Esophagus squamous epithelium (tissue), 4 donors: ENCODE results near the gene PYGL.

Source experiments
- CTCF ChIP-seq, 6 experiments: fragments of 450-650 bp in 4 of 6; fragments of 200-600 bp in 2 of 6; sonication (generic) in 2 of 6; IDR thresholded peaks; one replicate each; pipeline ENCODE4 v1.5.1; 2016 to 2019; ENCODE audit warnings: antibody characterized with exemption in 6 of 6, mild to moderate bottlenecking in 4 of 6, moderate library complexity in 4 of 6
- POLR2A ChIP-seq, 4 donors: fragments of 450-650 bp; IDR thresholded peaks; one replicate each; pipeline ENCODE4 v1.6.1; 2017; ENCODE audit warnings: antibody characterized with exemption in 4 of 4, mild to moderate bottlenecking in 4 of 4, moderate library complexity in 3 of 4

DNA sequence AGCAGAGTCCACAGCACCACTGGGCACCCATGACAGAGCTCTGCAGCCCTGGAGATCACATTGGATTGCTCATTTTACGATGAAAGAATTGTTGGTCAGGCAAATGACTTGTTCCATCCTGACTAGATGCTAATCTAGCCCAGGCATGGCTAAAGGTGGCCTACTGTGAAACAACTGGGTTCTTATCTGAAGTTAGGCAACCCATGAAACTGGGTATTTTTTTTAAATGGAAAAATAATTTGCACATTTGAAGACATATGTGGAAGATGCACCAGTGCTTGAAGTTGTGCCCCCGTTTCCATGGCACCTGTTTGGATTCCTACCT is 8.3 kb downstream of the PYGL start:
- no peak for TF ChIP-seq CTCF (IDR thresholded peaks at IDR 0.05)
- no peak for TF ChIP-seq POLR2A (IDR thresholded peaks at IDR 0.05)
